IPS DF 4.7 (cell line): ENCODE measurements around the gene RAB22A.

Source experiments
- DNase-seq: peaks from one replicate; pipeline ENCODE4 v3.0.0-alpha.2; 2013; ENCODE audit warnings: low spot score; ENCODE audit errors: extremely low read depth

The RAB22A gene

GRCh38 chr20:58300321-58300720 lies 9.2 kb upstream of the RAB22A start:
- no peak for DNase-seq

DNA sequence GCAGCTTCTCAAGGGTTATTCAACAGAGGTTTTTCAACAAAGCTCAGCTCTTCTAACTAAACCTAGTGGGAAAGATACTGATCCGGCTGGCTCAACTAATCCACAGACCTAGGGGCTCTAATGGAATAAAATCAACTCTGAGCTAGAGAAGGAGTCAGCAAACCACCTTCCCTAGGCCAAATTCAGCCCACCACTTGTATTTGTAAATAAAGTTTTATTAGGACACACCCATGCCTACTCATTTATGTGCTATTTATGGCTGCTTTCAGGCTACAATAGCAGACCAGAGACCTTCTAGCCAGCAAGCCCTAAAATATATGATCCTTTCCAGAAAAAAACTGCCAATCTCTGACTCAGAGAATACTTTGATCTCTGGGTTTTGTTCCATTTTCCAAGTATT lies 6.0 kb upstream of the RAB22A start:
- no peak for DNase-seq

- DNase-seq = no peak
These were observed 4.5 kb upstream of the RAB22A start for GRCh38 chr20:58305061-58305460.

GRCh38 chr20:58306421-58307261 lies 2.9 kb upstream of the RAB22A start:
- DNase-seq = no peak

DNA sequence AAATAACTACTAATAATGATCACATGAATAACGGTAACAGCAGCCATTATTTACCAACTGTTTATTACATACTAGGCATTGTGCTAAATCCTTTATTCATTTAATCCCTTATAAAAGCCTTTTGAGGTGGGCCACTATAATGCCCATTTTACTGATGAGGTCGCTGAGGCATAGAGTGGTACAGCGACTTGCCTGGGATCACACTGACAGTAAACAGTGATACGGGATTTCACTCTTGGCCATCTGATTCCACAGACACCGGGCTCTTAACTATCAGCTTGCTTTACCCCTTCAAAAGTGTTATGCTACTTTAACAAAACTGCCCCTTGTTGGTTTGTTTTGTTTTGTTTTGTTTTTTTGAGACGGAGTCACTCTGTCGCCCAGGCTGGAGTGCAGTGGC lies 2.2 kb upstream of the RAB22A start:
- DNase-seq = no peak

DNA sequence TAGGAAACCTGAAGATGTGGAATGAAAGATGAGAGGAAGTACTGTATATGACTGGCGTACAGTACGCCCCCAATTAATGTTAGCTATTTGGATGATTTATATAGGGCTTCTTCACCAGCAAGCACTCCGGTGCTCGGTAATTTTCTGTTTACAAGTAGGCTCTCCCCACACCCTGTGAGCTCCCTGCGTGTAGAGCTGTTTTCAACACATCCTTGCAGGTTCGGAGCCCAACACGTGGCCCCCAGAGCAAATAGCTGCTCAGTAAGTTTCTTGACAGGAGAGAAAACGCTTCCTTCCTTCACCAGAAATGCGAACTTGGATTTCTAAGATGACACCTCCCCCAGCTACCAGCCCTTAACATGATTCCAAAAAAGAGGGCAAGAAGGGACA lies 1.2 kb upstream of the RAB22A start:
- no peak for DNase-seq

GRCh38 chr20:58308680-58309527 lies 611 bp upstream of the RAB22A start:
- DNase-seq = no peak

- DNase-seq = no peak
These were observed 822 bp downstream of the RAB22A start for GRCh38 chr20:58310291-58310782.

DNA sequence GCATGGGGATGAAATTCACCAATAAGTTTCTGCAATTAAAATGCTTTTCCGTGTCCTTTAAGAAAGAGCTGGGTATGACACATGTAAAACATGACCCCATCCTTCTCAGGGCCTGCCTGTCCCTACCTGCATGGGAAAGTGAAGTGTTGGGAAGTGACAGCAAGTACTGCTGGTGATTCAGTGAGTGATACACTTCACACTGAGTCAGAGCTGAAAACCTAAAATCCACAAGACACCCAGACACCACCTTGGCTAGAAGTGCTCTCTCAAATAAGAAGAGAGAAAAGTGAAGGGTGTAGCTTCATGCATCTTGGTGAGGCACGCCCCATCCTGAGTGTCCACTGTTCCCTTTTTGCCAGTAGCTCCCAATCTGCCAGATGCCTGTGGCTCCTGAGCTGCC lies 3.3 kb downstream of the RAB22A start:
- no peak for DNase-seq

DNA sequence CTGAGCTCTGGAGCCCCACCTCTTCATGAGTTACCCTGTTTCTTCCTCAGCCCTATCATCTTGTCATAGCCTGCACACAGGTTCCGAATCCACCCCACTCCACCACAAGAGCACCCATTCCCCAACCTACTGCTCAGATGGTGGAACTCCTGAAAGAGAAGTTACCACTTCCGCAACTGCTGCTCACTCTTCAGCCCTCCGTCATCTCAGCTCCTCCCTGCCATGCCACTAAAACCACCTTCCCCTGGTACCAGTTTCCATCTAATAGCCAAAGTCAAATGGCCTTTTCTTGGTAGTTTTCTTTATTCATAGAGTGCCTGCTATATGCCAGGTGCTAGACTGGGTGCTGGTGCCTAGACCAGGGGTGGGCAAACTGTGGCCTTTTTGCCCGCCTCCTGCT lies 3.9 kb downstream of the RAB22A start:
- DNase-seq = no peak

GRCh38 chr20:58321205-58321604 lies 11.7 kb downstream of the RAB22A start:
- no peak for DNase-seq

GRCh38 chr20:58322083-58322482 lies 12.6 kb downstream of the RAB22A start:
- DNase-seq = no peak

DNA sequence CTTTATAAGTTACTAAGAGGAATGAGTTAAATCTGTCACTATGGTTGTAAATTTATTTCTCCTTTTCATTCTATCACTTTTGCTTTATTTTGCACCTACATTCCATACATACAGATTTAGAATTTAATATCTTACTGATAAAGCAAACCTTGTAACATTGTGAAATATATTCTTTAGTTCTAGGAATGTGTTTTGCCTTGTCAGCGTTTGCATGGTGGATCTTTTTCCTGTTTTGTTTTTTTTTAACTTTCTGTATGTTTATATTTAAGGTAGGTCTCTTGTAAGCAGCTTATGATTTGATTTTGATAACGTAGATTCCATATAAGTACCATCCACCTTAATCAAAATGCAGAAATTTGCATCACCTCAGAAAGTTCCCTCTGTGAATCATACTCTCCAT lies 16.4 kb downstream of the RAB22A start:
- no peak for DNase-seq

DNA sequence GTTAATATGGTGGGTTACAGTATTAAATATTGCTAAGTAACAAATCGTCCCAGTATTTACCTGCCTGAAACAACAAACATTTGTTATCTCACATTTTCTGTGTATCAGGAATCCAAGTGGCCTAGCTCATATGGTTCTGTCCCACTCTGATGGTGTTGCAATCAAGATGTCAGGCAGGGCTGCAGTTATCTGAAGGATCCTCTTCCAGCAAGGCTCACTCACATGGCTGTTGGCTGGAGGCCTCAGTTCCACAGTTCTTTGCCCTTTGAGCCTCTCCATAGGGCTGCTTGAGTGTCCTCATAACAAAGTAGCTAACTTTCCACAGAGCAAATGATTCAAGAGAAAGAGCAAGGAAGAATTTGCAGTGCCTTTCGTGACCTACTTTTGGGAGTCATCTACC lies 17.7 kb downstream of the RAB22A start:
- DNase-seq = no peak

GRCh38 chr20:58328836-58329235 lies 19.3 kb downstream of the RAB22A start:
- DNase-seq = no peak

- DNase-seq = no peak
These were observed 20.2 kb downstream of the RAB22A start for GRCh38 chr20:58329711-58330110.

DNA sequence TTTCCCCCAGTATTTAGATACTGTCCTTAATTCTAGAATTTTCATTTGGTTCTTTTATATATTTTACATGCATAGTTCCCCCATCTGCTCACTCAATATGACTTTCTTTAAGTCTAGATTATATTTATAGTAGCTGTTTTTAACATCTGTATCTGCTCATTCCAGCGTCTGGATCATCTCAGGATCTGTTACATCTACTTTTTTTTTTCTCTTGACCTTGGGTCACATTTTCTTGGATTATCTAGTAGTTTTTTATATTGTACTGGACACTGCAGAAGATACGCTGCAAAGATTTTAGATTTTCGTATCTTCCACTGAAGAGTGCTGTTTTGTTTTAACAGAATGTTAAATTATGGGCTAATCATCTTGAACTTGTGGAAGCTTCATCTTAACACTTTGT lies 20.7 kb downstream of the RAB22A start:
- DNase-seq = no peak

DNA sequence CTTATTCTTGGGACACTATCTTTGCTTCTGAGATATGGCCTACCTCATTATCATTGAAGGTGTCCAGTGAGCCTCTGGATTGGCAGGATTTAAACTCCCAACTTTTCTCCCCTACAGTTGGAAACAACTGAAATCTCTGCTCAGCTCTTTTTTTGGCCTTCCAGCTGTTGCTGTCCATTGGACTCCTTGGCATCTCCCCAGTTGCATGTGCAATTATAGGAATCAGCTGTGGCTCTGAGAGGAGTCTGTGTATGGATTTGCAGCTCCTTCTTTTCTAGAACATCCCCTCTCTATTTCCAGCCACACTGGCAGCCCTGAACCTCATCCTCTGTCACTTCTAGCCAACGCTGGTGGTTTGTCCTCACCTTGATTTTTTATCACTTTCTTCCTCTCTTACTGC lies 21.2 kb downstream of the RAB22A start:
- no peak for DNase-seq

DNA sequence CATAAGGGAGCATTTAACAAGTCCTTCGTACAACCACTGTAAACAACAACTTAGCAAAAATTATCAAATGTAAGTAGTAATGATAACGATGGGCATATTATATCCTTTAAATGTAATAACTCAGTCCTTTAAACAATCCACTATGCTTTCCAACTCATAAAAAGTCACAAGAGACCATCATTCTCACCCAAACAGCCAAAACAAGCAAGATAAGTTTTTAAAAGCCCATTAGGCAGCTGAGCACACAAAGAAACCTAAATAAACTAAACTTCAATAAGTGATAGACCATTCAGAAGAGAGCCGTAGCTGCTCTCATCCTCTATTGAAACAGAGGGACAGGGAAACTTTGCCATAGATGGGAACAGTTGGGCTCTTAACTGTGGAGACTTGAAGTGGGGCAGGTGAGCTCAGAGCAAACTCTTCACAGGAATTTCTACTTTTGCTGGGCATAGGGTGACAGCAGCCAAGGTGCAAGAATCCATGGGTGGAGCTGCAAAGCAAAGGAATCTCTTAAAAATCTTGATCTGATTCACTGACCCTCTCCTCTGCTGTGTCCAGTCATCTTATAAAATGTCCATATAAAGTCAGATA lies 22.5 kb downstream of the RAB22A start:
- no peak for DNase-seq

- no peak for DNase-seq
These were observed 30.2 kb downstream of the RAB22A start for GRCh38 chr20:58339741-58340140.

DNA sequence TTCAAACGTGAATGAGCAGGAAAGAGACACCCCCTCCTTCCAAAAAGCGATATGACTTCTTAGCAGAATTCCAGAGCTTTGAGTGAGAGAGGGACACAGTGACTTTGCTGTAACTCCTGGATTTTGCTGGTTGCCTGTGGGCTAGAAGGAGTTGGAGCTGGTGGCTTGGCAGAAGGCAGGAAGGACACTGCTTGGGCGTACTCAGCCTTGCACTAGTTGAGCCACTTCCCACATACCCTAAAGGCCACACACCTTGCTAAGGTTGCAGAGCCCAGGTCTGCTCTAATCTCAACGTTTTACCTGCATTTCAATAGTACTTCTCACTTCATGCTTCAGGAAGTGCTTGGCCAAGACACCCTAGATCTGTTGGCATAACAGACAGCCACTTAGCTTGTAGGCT lies 30.6 kb downstream of the RAB22A start:
- no peak for DNase-seq

DNA sequence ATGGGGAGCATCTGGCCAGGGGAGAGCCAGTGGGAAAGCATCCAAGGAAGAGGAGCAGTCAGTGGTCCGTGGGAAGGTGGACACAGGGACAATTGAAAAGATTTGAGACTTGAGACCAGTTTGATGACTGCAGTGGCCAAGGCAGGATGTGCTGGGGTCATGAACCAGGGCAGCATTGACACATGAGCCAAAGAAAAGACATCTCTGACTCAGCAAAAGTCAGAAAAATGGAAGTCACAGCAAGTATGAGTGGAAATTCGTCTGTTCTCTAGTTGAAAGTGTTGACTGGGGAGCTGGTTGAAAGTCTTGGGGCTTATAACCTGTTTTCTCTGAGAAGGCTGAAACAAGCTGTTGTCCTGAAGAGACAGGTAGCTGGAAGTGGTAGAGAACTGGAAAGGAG lies 31.3 kb downstream of the RAB22A start:
- no peak for DNase-seq
